ENCODE data around the gene SORBS1.

SORBS1 gene

DNA sequence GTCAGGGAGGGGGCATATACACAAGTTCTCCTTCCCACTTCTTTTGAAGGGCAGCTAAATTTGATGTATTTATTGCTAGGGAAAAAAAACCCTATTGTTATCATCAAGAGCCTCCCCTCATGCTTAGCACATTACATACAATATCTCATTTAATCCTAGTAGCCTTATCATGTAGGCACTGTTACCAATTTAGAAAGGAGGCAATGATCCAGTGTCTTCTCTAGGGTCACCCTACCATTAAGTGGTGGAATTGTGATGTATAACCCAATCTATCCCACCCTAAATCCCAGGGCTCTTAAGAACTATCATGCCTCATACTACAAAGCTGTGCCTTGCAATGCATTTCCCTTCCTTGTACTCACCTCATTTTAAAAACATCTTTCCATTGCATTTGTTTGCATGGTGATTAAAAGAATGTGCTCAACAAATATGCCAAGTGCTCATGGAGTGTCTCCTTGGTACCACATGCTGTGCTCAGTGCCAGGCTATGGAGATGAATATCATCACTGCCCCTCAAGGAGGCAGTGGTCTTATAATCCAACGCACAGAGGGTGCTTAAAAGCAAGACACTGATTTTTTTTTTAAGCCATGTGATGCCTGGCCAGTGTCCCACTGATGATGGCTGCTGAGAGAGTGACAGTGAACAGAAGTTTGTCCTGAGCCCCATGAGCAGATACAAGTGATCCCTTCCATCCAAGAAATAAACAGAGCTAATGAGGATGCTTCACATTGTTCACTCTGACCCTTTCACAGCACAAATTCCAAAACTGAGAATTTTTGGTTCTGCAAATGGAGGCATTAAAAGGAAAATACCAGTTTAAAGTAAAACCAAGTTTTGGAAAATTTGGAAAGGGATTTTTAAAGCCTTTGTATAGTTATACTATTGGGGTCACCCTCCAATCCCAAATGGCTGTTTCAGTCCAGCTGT lies 98.2 kb downstream of the SORBS1 start:
- no peak for DNase-seq (ENCODE audit: low read depth in 2 of 2)

DNA sequence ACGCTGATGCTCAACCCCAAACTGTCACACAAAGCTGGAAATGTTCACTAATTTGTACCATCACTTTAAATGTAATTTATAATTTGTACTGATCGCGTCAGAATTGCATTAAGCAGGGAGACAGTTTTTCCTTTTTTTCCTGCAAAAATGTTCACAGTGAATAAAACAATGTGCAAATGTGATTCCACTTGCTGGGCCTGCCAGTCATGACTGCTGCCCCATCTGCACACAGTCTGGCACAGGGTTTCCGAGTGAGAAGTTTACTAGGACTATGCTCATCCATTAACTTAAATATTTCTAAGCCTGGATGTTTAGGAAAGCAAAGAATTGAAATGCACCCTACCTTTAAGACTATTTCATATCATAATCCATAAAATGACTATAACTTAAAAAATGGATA lies 99.6 kb downstream of the SORBS1 start:
- no peak for DNase-seq (ENCODE audit: low read depth in 2 of 2)

DNA sequence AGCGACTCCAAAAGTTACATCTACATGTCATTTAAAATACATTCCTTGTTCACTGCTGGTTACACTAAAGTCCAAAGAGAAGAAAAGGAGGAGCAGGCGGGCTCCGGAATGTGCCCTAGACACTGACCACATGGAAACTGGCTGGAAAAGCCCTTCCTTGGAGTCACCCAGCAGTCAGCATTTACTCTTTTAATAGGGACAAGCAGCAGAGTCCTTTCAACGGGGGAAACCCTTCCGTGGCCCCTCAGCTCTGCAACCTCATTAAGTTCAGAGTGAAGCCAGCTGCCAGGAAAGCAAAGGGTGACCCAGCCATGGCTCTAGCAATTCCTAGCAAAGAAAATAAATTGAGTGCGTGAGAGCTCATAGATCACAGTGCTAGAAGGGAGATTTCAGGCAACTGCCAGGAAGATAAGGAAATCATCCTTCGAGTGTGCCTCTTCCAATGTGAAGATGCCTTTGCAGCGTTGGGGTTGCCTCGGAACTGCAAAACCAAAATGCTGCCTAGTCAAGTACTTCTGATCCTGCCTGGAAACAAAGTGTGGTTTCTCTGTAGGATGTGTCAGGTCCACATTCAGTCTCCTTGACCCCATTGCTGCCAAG lies 101.6 kb downstream of the SORBS1 start:
- DNase-seq (ENCODE audit: low read depth in 2 of 2): no peak

DNA sequence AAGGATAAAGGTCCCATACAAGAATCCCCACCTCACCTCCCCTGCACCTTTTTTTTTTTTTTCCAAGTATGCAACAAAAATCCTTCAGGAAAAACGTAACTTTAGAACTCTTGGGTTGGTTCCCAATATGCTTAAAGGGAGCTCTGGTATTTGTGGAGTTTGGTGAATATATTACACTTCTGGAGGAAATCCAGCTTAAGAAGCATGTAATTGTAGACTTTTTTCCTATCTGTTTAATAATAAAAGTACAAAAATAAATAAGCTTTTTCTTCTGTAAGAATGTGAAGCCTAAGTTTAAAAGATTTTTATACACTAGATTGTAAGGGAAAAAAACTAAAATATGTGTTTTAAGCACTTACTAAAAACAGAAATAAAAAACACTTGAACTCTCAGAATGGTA lies 102.3 kb downstream of the SORBS1 start:
- DNase-seq (ENCODE audit: low read depth in 2 of 2): no peak

GRCh38 chr10:95458014-95458413 lies 103.2 kb downstream of the SORBS1 start:
- DNase-seq (ENCODE audit: low read depth in 2 of 2): no peak

- no peak for DNase-seq (ENCODE audit: low read depth in 2 of 2)
These were observed 103.8 kb downstream of the SORBS1 start for GRCh38 chr10:95457319-95457886.

- no peak for DNase-seq (ENCODE audit: low read depth in 2 of 2)
These were observed 104.7 kb downstream of the SORBS1 start for GRCh38 chr10:95456516-95456915.

- no peak for DNase-seq (ENCODE audit: low read depth in 2 of 2)
These were observed 106.2 kb downstream of the SORBS1 start for GRCh38 chr10:95454940-95455339.

- no peak for DNase-seq (ENCODE audit: low read depth in 2 of 2)
These were observed 106.8 kb downstream of the SORBS1 start for GRCh38 chr10:95454356-95454755.

- DNase-seq (ENCODE audit: low read depth in 2 of 2): no peak
These were observed 109.3 kb downstream of the SORBS1 start for GRCh38 chr10:95451568-95452524.

DNA sequence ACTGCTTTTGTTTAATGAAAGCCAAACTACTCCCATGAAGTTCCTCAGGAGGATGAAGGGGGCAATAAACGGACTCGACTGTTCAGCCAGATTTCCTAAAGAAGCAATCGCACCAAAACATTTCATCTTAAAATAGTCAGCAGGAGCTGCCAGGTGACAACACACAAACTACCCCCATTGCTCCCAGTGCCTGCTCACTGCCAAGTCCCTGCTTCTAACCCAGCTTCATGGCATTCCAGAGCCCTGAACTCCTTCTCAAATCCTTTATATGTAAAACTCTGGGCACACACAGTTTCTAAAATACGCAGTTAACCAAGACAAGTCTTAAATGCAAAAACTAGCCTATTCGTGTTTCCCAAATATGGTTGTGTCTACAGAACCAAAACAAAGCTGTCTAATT lies 110.0 kb downstream of the SORBS1 start:
- DNase-seq (ENCODE audit: low read depth in 2 of 2): no peak

- DNase-seq (ENCODE audit: low read depth in 2 of 2): no peak
These were observed 111.0 kb downstream of the SORBS1 start for GRCh38 chr10:95450188-95450587.

- DNase-seq (ENCODE audit: low read depth in 2 of 2): no peak
These were observed 113.5 kb downstream of the SORBS1 start for GRCh38 chr10:95447685-95448084.

GRCh38 chr10:95445837-95446486 lies 115.2 kb downstream of the SORBS1 start:
- no peak for DNase-seq (ENCODE audit: low read depth in 2 of 2)

DNA sequence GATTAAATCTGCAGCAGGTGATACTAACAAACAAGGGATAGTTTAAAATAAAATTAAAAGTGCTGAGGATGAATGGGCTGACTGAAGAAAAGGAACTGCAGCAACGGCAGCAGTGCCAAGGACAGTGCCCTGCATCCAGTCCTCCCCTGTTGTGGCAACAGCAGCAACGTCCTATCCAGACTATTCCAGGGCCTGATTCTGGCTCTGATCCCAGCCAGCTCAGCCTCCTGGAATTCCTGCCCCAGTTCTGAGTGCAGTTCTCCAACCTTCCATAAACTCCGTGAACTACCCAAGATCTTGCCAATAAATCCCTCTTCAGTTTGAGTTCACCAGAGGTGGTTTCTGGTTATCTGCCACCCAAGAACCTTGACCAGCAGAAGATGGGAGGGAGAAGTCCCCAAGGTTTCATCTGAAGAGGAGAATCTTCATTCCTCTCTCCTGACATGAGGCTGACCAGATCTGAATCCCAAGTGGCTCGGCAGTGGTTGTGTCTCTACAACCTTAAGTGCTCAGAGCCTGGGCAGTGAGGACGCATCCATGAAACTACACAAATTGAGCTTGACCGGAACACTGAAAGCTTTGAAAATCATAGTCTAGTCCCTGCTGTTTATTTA lies 115.8 kb downstream of the SORBS1 start:
- DNase-seq (ENCODE audit: low read depth in 2 of 2): no peak

- no peak for DNase-seq (ENCODE audit: low read depth in 2 of 2)
These were observed 116.4 kb downstream of the SORBS1 start for GRCh38 chr10:95444792-95445191.

DNA sequence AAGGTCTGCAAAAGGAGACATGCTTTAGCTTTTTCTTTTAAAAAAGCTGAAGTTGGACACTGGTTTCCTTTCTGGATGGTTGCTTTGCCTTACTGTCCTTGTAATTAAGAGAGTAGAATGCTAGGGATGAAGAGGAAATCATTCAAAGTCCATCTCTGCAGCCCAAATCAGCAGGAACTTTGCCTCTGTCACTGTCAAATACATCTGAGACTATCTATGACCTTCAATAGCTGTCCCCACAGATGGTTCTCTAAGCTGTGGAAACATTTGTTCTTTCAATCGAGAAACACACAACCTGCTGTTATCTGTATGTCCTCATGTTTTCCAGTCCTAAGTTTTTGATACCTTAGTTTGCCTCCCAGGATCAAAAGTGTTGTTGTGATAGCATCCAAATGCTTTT lies 117.5 kb downstream of the SORBS1 start:
- DNase-seq (ENCODE audit: low read depth in 2 of 2): no peak

DNA sequence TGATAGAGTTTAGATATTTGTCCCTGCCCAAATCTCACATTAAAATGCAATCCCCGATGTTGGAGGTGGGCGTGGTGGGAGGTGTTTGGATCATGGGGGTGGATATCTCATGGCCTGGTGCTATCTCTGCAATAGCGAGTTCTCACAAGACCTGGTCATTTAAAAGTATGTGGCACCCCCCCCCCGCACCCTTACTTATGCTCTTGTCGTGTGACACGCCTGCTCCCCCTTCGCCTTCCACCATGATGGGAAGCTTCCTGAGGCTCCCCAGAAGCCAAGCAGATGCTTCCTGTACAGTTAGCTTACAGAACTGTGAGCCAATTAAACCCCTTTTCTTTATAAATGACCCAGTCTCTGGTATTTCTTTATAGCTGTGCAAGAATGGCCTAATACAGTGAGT lies 118.8 kb downstream of the SORBS1 start:
- no peak for DNase-seq (ENCODE audit: low read depth in 2 of 2)

GRCh38 chr10:95441547-95441923 lies 119.6 kb downstream of the SORBS1 start:
- no peak for DNase-seq (ENCODE audit: low read depth in 2 of 2)

GRCh38 chr10:95440756-95441546 lies 120.2 kb downstream of the SORBS1 start:
- DNase-seq (ENCODE audit: low read depth in 2 of 2): no peak
